OCI-LY1 (cell line): Measurements from ENCODE around the gene SLC13A2.

Experiments used
- CTCF ChIP-seq: fragments of 200-600 bp; sonication (generic), shearing (Covaris generic); IDR thresholded peaks from 2 replicates; pipeline ENCODE4 v1.5.1; 2017; ENCODE audit warnings: mild to moderate bottlenecking, antibody characterized with exemption, low read length, moderate library complexity, mixed read lengths
- EZH2 ChIP-seq: fragments of 200-600 bp; sonication (generic), shearing (Covaris generic); IDR thresholded peaks from 2 replicates; pipeline ENCODE4 v1.8.0; 2017; ENCODE audit warnings: borderline replicate concordance, mixed run types, mild to moderate bottlenecking, antibody characterized with exemption, low read length, moderate library complexity, mixed read lengths

- TF ChIP-seq CTCF (no peak), EZH2 (no peak)
Observed at GRCh38 chr17:28495635-28496034, 22.2 kb downstream of the SLC13A2 start.
